GM21717 (cell line): ENCODE results near the gene LCE1B.

Experiments
- ATAC-seq: cut with Tn5 transposase; IDR thresholded peaks from one replicate; pipeline ENCODE4 v1.9.1; 2021; ENCODE audit warnings: mild to moderate bottlenecking, moderate library complexity; ENCODE audit not compliant: unreplicated experiment

The LCE1B gene

DNA sequence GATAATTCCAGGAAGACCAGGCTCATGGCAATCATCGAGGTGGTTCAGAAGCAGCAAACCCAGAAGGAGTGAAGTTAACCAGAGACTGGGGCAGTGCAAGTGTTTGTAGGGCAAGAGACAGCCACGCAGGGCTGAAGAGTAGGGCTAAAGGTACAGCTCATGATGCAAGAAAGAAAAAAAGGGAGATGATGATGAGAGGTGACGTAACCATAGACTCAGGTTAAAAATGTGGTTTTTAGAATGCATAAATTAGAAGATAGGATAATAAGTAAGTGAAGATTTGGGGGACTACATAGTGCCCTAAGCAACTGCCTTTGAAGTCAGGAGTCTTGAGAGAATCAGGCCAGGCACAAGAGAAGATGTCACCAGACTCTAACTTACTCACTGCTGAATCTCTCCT lies 48.4 kb downstream of the LCE1B start:
- ATAC-seq = no peak

DNA sequence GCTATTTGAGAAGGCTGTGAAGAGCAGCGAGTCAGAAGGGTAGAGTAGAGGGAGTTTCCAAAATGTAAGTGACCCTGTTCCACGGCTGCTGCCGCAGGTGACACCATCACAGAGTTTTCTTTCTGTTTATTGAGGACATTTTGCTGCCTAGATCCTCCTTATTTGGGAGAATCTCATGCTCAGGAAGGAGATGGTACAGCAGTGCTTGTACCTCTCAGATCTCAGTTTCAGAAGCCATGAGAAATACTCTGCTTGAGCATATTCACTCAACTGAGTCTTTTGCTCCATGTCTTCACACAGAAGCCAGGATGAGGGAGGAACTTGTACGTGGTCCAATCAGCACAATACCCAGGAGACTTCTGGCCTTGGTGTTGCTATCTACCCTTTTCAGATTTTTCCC lies 49.6 kb downstream of the LCE1B start:
- ATAC-seq = no peak
